SHP77 treated with DMSO at 0.1 percent for 48 hours (cell line): Measurements from ENCODE around the gene VSNL1.
"Not testable (repeated sequence)": the region's sequence is repeated elsewhere in the genome, so short reads cannot be mapped to it uniquely, and the experiment has no call there.

ENCODE experiments used
- DNase-seq: peaks from one replicate; lab custom pipeline; 2025; lab: John Stamatoyannopoulos, UW

The VSNL1 gene

DNA sequence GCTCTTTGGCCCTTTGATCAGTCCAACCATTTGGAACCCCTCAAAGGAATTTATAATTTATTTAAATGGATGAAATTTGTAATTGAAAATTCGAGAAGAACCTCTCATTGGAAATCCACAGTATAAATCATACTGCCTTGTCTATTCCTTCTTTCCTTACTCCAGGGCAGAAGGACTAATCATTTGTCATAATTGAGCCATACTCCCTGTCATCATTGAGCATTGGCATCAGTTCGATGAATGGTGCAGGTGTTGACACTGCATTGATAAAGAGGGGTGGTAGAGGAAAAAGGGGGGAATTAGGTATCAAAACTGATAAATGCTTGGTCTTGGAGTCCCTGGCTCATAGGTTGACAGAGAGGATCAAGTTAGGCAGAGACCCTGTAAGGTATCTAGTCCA lies 2.0 kb downstream of the VSNL1 start:
- DNase-seq, result no peak

DNA sequence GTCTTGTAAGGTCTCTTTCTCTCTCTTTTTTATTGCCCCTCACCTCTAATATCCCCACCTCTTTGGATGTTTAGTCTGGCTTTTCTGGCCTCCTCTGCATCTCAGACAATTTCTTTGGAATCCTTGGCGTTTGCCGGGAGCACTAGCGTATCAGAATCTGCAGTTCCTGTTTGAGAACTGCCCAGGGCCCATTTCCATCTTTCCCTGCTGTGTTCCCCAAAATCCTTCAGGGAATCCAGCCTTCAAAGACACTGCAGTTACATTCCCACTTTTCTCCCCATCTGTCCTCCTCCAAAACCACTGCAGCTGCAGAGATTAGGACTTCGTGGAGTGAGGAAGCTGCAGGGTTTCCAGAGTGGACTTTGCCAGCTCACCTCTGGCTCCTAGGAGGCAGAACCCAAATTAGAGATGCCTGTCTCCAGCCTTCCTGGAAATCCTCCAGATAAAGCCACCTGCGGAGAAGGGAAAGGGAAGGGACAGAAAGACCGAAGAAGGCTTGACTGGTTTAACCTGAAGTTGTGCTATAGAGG lies 2.7 kb downstream of the VSNL1 start:
- DNase-seq, result no peak

DNA sequence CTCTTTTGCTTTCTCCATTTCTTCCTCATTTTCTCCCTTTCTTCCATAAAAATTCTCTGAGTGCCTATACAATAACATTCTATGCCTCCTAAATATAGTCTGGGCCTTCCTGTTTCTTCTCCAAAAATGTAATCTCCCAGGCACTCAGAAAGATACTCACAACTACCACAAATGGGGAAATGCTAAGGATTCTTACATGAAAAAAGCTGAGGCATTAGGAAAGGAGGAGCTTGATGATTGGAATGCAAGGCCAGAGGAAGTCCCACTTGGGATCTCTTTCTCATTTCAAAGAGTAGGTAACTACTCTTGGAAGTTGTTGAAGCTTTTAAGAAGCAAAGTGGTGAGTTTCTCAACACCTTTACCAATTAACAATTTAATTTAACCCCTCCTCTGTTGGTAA lies 3.4 kb downstream of the VSNL1 start:
- DNase-seq, result no peak

DNA sequence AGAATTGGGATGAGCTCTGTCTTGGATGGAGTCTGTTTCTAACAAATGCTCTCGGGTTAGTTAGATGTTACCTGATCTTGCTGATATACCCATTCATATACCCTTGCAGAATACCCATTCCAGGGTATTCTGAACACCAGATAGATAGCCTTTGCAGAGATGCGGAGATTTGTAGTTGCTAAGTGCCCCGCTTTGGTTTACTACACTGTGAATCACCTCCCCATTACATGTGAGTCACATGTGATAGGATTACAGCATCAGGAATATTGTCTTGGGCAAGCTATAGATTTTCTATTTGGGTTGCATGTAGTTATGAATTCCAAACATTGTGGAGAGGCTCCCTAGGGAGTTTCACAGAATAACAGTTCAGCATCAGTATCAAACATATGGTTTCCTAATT lies 3.8 kb downstream of the VSNL1 start:
- DNase-seq, result no peak

DNA sequence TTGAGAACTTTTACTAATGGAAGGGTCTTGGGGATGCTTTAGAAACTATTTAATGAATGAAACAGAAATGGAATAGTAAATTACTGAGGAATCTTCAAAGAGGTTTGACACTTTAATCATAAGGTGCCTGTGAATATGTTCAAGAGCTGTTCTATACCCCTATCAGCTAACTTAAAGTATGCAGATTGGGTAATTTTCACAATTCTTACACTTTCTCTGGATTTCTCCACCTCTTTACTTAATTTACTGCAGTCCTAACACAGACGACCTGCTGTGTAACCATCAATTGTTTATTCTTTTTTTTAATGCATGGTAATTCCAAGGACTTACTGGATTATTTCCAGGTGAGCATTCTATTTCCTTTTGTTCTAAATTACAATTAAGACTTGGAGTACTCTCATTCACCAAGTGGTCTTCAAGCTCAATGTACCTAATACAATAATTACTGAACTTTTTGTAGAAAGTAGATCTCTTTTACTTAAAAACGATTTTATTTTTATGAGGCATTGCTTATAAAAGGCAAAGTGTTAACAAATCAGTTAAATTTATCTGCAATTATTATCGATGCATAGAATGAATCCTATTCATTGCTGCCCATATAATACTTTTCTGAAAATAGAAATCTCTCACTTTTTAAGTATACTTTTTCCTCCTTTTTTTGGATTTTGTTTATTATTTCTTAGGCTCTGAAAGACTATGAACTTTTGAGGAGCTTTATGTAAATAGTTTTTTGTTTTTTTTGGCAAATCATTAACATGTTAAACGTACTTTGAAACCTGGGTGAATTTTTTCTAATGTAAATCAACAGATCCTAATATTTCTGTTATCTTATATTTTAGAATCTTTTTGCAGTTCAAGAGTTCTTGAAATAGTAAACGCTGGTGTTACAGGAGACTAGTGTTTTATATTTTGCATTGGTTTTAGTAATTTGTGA lies 5.5 kb downstream of the VSNL1 start:
- DNase-seq, result no peak

DNA sequence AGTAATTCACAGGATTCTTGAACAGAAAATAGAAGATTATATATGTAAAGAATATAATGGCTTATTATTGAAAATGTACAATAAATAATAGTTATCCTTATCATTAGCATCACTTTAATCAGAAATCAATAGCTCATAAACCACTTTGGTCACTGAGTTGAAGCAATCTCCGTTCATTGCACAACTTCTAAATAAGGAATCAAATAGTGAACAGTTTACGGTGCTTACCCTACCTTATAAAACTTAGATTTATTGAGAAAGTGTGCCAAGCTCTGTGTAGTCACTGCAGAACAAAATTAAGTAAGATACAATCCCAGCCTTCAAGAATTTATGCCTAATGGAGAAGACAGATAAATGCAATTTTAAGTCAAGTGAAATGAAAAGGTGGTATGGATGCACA lies 6.7 kb downstream of the VSNL1 start:
- DNase-seq, result no peak

DNA sequence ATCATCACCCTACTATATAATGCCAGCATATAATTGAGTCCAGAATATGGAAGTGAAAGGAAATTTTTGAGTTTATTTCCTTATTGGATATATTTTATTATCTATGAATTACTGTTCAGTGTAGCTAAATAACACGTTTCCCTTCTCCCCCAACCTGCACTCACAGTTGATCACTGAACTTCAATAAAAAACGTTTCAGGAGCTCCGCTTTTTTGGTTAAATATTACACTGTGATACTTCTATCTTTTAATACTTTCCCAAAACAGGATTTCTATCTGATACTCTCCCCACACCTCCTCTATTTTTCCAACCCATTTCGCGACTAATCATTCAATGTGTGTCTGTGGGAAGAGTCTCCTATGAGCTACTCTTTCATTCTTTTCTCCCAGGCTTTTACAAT lies 7.2 kb downstream of the VSNL1 start:
- no peak for DNase-seq

DNA sequence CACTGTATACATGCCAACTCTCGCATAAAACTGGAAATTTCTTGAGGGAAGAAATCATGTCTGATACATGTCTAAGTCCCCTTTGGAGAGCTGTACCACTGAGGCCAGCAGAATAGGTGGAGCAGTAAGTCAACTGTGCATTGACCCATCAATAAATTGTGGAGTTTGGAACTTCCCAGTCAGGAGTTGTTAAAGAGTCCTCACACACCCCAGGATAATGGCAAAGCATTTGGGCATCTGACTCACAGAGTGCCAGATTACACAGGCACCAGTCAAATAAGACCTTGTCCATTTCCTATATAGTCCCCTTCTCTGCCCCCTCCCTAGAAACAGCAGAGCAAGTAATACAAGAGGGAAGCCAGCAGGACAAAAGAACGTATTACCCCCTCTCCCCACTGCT lies 10.4 kb downstream of the VSNL1 start:
- no peak for DNase-seq

DNA sequence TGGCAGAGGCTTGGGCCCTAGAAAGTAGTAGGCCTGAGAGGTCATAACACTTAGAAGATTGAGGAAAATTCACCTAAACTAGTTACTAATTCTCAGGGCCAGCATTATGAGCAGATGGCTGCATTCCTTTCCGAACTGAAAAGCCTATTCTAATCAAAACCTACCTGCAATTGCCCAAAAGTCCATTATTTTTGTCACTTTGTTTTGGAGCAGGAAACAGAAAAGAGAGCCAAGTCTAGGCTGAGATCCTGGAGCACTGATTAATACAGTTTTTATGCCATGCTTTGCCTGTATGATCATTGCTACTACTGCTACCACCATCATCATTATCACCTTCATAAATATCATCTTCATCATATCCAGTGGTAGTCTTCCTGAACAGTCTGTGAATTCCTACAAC lies 14.7 kb downstream of the VSNL1 start:
- DNase-seq, result no peak

DNA sequence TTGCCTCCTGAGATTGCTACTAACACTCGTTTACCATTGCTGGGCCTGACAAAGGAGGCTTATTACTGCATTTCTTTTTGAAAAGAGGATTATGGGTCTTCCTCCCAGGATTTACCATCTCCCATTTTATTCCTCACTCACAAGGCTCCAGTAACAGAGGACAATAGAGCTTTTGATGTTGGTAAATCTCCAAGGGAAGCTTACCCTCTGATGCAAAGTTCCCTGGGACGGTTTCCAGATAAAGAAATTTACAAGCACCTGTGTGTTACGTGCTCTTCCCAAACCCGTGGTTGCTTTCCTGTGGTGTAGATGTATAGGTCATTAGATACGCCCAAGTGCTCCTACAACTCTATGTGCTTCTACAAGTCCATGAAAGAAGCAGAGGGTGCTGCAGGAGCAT lies 17.1 kb downstream of the VSNL1 start:
- DNase-seq, result no peak

DNA sequence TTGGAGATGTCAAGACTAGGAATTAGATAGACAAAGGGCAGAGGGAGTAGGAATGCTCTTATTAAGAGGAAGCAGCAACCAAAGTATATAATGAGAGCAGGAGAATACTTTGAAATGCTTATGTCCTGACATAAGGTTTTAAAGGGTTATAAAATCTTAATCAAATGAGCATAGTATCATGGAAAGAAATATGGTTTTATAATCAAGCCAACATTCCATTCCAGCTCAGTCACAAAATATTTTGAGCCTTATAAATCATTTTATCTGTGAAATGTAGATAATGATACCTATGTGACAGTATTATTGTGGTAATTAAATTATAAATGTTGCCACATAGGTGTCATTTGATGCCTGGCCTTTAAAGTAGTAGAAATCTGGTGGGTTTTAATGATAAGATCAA lies 17.6 kb downstream of the VSNL1 start:
- DNase-seq, result no peak

DNA sequence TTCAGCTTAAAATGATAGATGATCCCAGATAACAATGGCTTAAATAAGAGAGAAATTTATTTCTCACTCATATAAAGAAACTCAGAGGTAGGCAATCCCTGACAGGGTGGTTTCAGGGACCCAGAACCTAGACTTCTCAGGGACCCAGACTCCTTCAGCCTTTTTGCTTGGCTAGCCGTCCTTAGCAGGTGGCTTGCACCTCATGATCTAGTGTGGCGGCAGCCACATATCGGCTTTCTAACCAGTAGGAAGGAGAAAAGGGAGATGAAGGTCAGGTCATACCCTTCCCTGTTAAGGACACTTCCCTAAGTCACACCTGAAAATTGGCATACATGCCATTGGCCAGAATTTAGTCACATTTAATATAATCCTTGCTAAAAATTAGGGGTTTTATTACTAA lies 18.4 kb downstream of the VSNL1 start:
- no peak for DNase-seq

DNA sequence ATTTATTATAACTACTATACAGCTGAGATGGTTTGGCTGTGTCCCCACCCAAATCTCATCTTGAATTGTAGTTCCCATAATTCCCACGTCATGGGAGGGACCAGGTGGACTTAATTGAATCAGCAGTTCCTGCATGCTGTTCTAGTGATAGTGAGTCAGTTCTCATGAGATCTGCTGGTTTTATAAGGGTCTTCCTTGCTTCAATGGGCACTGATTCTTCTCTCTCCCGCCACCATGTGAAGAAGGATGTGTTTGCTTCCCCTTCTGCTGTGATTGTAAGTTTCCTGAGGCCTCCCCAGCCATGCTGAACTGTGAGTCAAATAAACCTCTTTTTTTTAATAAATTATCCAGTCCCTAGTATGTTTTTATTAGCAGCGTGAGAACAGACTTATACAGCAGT lies 25.2 kb downstream of the VSNL1 start:
- DNase-seq, result not testable (repeated sequence)

DNA sequence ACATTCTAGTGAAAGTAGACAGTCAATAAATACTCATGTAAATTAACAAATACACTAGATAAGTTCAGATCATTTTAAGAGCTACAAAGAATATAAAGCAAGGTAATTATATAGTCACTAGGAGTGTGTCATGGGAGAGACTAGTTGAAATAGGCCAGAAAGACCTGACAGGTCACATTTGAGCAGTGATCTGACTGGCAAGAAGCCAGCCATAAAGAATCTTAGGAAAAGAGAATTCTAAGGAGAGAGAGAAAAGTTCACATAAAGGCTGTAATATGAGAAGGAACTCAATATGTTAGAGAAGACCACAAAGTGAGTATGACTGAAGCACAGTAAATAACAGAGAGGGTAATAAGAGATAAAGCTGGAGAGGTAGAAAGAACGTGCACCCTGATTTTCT lies 31.2 kb downstream of the VSNL1 start:
- DNase-seq, result no peak

DNA sequence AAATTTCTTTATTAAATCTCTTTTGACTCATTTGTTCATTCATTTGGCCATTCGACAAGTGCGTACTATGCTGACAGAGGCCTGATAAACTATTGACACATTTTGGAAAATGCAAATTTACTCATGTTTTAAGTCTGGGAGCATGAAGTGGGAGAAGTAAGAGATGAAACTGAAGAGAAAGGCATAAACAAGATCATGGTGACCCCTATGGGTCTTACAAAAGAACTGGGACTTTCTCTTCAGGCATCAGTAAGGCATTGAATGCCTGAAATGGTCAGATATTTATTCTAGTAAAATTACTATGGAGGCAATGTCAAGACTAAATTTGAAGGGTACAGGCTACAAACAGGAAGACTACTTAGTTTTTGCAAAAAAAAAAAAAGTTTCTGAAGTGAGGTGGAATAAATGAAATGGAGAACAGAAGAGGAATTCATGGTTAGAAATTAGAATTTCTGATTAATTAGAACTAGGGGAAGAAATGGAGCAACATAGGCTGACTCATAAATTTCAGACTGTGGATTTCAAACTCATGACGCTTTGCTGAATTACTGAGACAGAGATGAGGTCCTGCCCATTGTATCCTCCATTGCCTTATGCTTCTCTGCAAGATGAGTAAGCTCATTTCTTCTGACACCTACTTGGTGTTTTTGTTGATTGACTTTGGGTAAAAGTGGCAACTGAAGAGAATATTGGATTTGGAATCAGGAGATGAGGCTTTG lies 32.7 kb downstream of the VSNL1 start:
- DNase-seq, result no peak

DNA sequence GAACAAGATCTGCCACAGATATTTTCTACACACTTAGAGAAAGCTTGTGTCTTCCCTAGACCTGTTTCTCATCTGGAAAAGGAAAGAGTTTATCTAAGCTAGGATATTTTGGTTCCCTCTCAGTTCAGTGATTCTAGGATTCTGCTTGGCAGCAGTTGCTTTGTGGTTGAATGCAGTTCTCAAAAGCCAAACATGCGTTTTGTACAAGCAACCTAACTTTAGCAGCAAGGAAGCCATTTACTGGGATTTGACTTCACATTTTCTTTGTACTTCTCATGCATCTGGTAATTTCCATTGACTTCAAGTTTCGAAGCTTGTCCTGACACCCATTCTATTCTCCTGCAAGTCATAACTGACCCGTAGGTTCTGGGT lies 33.3 kb downstream of the VSNL1 start:
- DNase-seq, result no peak

DNA sequence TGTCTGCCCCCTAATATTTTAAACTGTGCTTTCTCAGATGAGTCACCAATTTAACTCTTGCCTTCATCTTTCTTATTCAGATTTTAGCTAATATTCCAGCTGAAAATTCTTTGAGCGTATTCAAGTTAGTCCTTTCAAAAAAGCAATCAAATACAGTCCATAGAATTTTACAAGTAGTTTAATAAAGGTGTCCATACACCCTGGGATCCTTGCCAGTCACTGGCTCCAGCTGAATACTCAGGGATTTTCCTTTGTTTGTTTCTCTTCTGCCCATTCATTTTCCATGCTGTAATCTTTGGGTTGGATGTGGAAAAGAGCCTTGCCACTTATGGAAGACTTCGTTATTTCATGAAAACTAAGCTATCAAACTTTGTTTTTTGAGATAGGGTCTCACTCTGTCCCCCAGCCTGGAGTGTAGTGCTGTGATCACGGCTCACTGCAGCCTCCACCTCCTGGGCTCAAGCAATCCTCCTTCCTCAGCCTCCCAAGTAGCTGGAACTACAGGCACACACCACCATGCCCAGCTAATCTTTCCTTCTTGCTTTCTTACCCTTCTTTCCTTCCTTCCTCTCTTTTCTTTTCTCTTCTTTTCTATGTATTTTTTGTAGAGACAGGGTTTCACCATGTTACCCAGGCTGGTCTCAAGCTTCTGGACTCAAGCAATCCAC lies 34.0 kb downstream of the VSNL1 start:
- DNase-seq, result no peak

DNA sequence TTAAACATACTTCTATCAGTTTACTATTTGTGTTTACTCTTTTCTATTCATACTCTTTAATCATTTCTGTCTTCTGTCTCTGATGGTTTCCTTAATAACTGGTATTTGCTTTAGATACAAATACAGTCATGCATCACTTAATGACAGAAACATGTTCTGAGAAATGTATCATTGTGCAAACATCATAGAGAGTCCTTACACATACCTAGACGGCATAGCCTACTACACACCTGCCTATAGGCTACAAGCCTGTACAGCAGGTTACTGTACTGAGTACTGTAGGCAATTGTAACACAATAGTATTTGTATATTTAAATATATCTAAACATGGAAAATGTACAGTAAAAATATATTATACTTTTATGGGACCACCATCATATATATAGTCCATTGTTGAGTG lies 36.3 kb downstream of the VSNL1 start:
- no peak for DNase-seq

DNA sequence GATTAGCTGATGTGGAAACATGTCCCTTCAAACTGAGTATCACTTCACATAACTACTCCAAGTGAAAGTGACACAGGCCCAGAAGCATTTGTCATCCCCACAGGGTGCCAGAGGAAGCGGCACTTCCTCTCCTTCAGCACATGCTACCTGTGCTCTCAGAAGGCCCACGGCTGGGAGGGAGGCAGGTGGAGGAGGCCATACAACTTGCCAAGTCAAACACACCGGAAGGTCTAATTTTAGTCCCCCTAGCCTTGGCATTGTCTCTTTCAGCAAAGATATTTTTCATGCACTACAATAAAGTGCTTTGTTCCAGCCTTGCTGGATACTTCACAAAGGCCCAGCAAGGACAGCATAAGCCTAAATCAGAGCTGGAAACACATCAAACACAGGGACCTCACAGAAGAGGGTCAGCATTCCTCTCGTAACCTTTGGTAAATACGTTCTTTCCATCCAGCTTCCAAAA lies 38.0 kb downstream of the VSNL1 start:
- no peak for DNase-seq

DNA sequence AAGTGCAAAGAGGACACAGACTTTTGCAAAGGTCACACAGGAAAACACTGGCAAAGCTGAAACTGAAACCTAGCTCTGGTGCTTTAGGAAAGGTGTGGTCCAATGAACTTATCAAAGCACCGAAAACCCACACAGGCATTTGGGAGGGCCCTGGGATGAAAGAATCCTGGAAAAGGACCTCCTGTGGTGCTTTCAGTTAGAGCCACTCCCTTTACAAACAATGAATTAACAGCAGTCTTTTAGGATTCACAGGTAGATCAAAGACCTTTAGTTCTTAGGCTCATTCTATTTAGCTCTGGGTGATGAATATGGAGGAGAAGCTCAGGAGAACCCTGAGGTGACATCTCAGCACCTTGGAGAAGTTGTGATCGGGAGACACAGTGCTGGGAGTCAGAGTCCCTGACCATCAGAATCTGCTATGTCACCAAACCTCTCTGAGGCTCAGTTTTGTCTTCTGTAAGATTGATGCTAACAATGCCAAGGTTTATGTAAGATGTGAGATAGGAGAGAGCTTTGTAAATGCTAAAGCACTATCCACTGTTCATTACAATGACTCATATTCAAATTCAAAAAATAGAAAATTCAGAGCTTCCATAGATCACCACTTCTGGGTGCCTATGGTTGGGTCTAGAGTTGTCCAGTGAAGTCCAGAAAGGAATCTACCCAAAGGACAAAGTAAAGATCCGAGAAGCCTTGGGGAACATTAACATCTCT lies 39.3 kb downstream of the VSNL1 start:
- no peak for DNase-seq

DNA sequence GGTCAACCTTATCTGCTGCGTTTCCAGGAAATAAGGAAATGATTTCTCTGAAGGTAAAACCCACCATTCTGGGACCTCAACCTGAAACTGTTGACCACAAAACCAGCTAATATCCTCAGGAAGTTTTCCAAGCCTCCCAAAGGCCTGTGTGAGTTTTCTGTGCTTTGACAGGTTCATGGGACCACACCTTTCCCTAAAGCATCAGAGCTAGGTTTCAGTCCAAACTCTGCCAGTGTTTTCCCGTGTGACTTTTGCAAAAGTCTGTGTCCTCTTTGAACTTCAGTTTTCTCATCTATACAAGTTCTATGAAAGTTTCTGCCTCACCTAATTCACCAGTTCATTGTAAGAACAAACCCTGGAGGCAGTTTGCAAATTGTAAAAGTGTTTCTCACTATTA lies 39.8 kb downstream of the VSNL1 start:
- DNase-seq, result no peak

DNA sequence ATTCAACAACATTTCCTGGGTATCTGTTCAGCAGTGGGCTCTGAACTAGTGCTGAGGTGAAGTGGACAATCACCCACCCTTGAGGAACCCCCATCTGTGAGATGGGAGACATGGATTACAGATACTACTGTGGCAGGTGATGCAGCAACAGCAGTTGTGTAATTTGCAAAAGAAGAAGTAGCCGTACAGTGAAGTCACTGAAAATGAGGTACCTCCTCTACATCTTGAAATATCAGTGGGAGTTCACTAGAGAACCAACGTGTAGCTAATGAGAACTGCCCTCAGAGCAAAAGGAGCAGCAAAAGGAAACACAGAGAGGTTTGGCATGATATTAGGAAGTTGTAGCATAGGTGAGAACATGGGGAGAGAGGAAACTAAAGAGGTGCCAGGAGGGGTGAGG lies 41.3 kb downstream of the VSNL1 start:
- DNase-seq, result no peak
